Mesenchymal stem cell (in vitro differentiated cells and primary cell): ENCODE data around the gene FAM83B.

ENCODE experiments used
- DNase-seq: peaks from one replicate; pipeline ENCODE4 v3.0.0-alpha.2; 2013
- H2AFZ ChIP-seq: one replicate; pipeline ENCODE4 v1.6.1; 2013; ENCODE audit warnings: low read depth, mild to moderate bottlenecking, control low read depth, inconsistent platforms, low read length, moderate library complexity
- H2AK5ac ChIP-seq: 2 replicates; pipeline ENCODE4 v1.6.1; 2013; ENCODE audit warnings: low read length, moderate library complexity, mild to moderate bottlenecking, inconsistent platforms; ENCODE audit not compliant: severe bottlenecking
- H2BK120ac ChIP-seq: one replicate; pipeline ENCODE4 v1.6.1; 2013; ENCODE audit warnings: low read depth, mild to moderate bottlenecking, inconsistent platforms, low read length, moderate library complexity
- H2BK12ac ChIP-seq, 2 experiments: one replicate each; pipeline ENCODE4 v1.6.1; 2013; ENCODE audit warnings: inconsistent platforms in 2 of 2, low read length in 2 of 2, mild to moderate bottlenecking in 2 of 2, moderate library complexity in 2 of 2, control low read depth in 1 of 2
- H2BK15ac ChIP-seq: one replicate; pipeline ENCODE4 v1.6.1; 2013; ENCODE audit warnings: mild to moderate bottlenecking, low read depth, inconsistent platforms; ENCODE audit not compliant: poor library complexity, severe bottlenecking
- H2BK5ac ChIP-seq: 2 replicates; pipeline ENCODE4 v1.6.1; 2013; ENCODE audit warnings: low read depth, mild to moderate bottlenecking, low read length, control low read depth, inconsistent platforms; ENCODE audit not compliant: poor library complexity, severe bottlenecking
- H3K14ac ChIP-seq, 2 experiments: one replicate each; pipeline ENCODE4 v1.6.1; 2013; ENCODE audit warnings: inconsistent platforms in 2 of 2, low read length in 2 of 2, control low read depth in 1 of 2, mild to moderate bottlenecking in 1 of 2, moderate library complexity in 1 of 2
- H3K18ac ChIP-seq, 2 experiments: one replicate each; pipeline ENCODE4 v1.6.1; 2013; ENCODE audit warnings: inconsistent platforms in 2 of 2, low read length in 2 of 2, control low read depth in 1 of 2, low read depth in 1 of 2, mild to moderate bottlenecking in 1 of 2
- H3K23ac ChIP-seq, 2 experiments: one replicate each; pipeline ENCODE4 v1.6.1; 2013; ENCODE audit warnings: inconsistent platforms in 2 of 2, low read length in 2 of 2, mild to moderate bottlenecking in 2 of 2, moderate library complexity in 2 of 2, control low read depth in 1 of 2
- H3K27ac ChIP-seq: 2 replicates; pipeline ENCODE4 v1.5.1; 2013; ENCODE audit warnings: mild to moderate bottlenecking, moderate library complexity, low read length, control low read depth, inconsistent platforms; ENCODE audit not compliant: poor library complexity, severe bottlenecking
- H3K27me3 ChIP-seq, 2 experiments: 2 replicates each; pipeline versions ENCODE4 v1.6.1 to v1.7.0; 2013; ENCODE audit warnings: low read length in 2 of 2, mild to moderate bottlenecking in 2 of 2, moderate library complexity in 2 of 2, control low read depth in 1 of 2, inconsistent platforms in 1 of 2; ENCODE audit not compliant: control insufficient read depth in 1 of 2, insufficient read depth in 1 of 2
- H3K36me3 ChIP-seq, 2 experiments: 2 replicates each; pipeline versions ENCODE4 v1.6.1 to v1.7.0; 2013; ENCODE audit warnings: low read length in 2 of 2, control low read depth in 1 of 2, inconsistent platforms in 1 of 2, low read depth in 1 of 2, mild to moderate bottlenecking in 1 of 2; ENCODE audit not compliant: insufficient read depth in 2 of 2, control insufficient read depth in 1 of 2
- H3K4ac ChIP-seq, 2 experiments: one replicate each; pipeline ENCODE4 v1.6.1; 2013; ENCODE audit warnings: inconsistent platforms in 2 of 2, low read length in 2 of 2, mild to moderate bottlenecking in 2 of 2, moderate library complexity in 2 of 2, control low read depth in 1 of 2, low read depth in 1 of 2
- H3K4me1 ChIP-seq: 2 replicates; pipeline ENCODE4 v1.6.1; 2013; ENCODE audit warnings: low read depth, low read length, control low read depth; ENCODE audit not compliant: control insufficient read depth, insufficient read depth
- H3K4me2 ChIP-seq: 2 replicates; pipeline ENCODE4 v1.6.1; 2013; ENCODE audit warnings: low read length, mild to moderate bottlenecking, inconsistent platforms; ENCODE audit not compliant: poor library complexity, severe bottlenecking
- H3K4me3 ChIP-seq, 2 experiments: 2 replicates each; pipeline versions ENCODE4 v1.5.1 to v1.7.0; 2013; ENCODE audit warnings: low read length in 2 of 2, mild to moderate bottlenecking in 2 of 2, control low read depth in 1 of 2, low read depth in 1 of 2; ENCODE audit not compliant: insufficient read depth in 1 of 2
- H3K79me1 ChIP-seq: replicated peaks from 2 replicates; pipeline ENCODE4 v1.6.1; 2013; ENCODE audit warnings: mild to moderate bottlenecking, control low read depth, low read length, inconsistent platforms; ENCODE audit not compliant: poor library complexity, severe bottlenecking
- H3K9ac ChIP-seq: 2 replicates; pipeline ENCODE4 v1.7.0; 2013; ENCODE audit warnings: mild to moderate bottlenecking, low read length, moderate library complexity
- H3K9me3 ChIP-seq: 2 replicates; pipeline ENCODE4 v1.7.0; 2013; ENCODE audit warnings: mild to moderate bottlenecking, low read length; ENCODE audit not compliant: control insufficient read depth
- H4K8ac ChIP-seq: one replicate; pipeline ENCODE4 v1.6.1; 2013; ENCODE audit warnings: inconsistent platforms, mild to moderate bottlenecking, low read length, moderate library complexity
- H4K91ac ChIP-seq: one replicate; pipeline ENCODE4 v1.6.1; 2013; ENCODE audit warnings: mild to moderate bottlenecking, low read length, inconsistent platforms
- WGBS: methylation state at CpG from one replicate; pipeline ENCODE4 v1.1.7; 2013; ENCODE audit warnings: mixed read lengths; 5-methylcytosine and 5-hydroxymethylcytosine counted together

The FAM83B gene

DNA sequence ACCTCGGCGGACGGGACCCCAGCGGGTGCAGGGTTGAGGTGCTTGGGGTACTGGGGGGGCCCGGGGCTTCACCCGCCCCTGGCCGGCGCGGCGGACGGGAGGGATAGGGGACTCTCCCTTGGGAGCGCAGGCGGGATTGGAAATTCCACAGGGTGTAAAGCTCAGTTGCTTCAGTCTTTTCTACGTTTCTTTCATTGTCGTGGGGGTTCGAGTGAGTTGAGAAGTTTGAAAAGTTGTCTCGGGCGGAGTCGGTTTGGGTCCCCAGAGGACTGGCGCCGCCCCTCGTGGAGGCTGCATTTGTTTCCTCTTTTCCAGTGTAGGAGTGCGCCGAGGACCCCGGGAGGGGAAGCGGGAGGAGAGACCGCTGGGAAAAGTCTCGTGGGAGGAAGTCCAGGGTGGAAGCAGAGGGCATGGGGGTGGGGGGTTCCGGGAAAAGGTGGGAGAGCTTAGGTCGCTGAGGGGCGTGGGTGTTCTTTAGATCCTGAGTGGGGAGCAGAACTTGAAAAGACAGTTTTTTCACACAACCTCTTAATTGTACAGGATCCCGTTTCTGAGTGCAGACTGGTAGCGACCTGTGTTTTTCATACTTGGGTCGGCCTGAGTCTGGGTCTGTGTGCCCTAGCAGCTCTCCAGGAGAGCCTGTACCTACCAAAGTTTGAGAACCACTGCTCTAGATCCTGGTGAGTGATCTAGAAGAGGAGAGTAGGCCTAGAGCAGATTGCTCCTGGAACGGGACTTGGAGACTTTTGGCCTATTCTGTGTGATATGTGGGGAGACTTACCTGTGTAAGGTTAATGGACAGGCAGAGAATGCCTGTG lies 495 bp downstream of the FAM83B start:
- no peak overlapping the region for H3K27ac ChIP-seq
- peak overlapping the region in 1 of 2 experiments; percentile 37 for H3K18ac ChIP-seq
- no peak overlapping the region for H2BK12ac ChIP-seq
- peak; percentile 19 for DNase-seq
- H3K4ac ChIP-seq, result no peak overlapping the region
- H3K9me3 ChIP-seq, result no peaks in the 10 kb centered on the region
- no peak overlapping the region for H3K23ac ChIP-seq
- H3K14ac ChIP-seq, result no peak overlapping the region
- no peak overlapping the region for H2BK5ac ChIP-seq
- no peaks in the 10 kb centered on the region for H3K36me3 ChIP-seq
- WGBS, result 7% methylated on average over 32 of the region's 35 CpGs
- H3K9ac ChIP-seq, result no peak overlapping the region
- H2AFZ ChIP-seq, result peak overlapping the region; percentile 93
- H3K4me2 ChIP-seq, result peak overlapping the region; percentile 100
- H2BK15ac ChIP-seq, result peak overlapping the region; percentile 17
- H3K4me3 ChIP-seq, result peak overlapping the region; percentile 65 to 67
- H4K8ac ChIP-seq, result no peak overlapping the region
- no peaks in the 10 kb centered on the region for H3K79me1 ChIP-seq
- no peak overlapping the region for H2BK120ac ChIP-seq
- H3K27me3 ChIP-seq, result peaks cover 4 to 41% of the 10 kb centered on the region in 2 experiments
- H4K91ac ChIP-seq, result no peak overlapping the region
- no peak overlapping the region for H2AK5ac ChIP-seq
- H3K4me1 ChIP-seq, result peaks cover 9% of the 10 kb centered on the region

GRCh38 chr6:54847799-54848597 lies 1.4 kb downstream of the FAM83B start:
- Histone ChIP-seq H2BK15ac (no peak overlapping the region), H3K27me3 (peaks cover 4 to 41% of the 10 kb centered on the region in 2 experiments), H3K36me3 (no peaks in the 10 kb centered on the region), H3K9me3 (peaks cover 1% of the 10 kb centered on the region), H4K91ac (no peak overlapping the region), H2BK120ac (no peak overlapping the region), H3K9ac (no peak overlapping the region), H3K4ac (no peak overlapping the region), H3K14ac (no peak overlapping the region), H3K4me3 (no peak overlapping the region), H4K8ac (no peak overlapping the region), H3K18ac (no peak overlapping the region), H2BK5ac (no peak overlapping the region), H2AFZ (no peak overlapping the region), H2BK12ac (no peak overlapping the region), H3K4me1 (peaks cover 6% of the 10 kb centered on the region), H3K79me1 (no peaks in the 10 kb centered on the region), H2AK5ac (no peak overlapping the region), H3K4me2 (no peak overlapping the region), H3K23ac (no peak overlapping the region), H3K27ac (no peak overlapping the region)
- peak; percentile 42 for DNase-seq
- WGBS, result 61% methylated on average over 6 of the region's 9 CpGs

- no peak overlapping the region for H3K4ac ChIP-seq
- H2BK5ac ChIP-seq, result no peak overlapping the region
- no peak overlapping the region for H2BK12ac ChIP-seq
- H3K79me1 ChIP-seq, result no peaks in the 10 kb centered on the region
- peaks cover 4 to 31% of the 10 kb centered on the region in 2 experiments for H3K27me3 ChIP-seq
- H3K9ac ChIP-seq, result no peak overlapping the region
- no peak overlapping the region for H3K27ac ChIP-seq
- H2BK15ac ChIP-seq, result no peak overlapping the region
- H3K23ac ChIP-seq, result no peak overlapping the region
- H3K18ac ChIP-seq, result no peak overlapping the region
- no peak overlapping the region for H4K8ac ChIP-seq
- 75% methylated on average over 1 of the region's 2 CpGs for whole genome bisulfite sequencing
- no peaks in the 10 kb centered on the region for H3K36me3 ChIP-seq
- peaks cover 6% of the 10 kb centered on the region for H3K4me1 ChIP-seq
- no peak overlapping the region for H3K4me2 ChIP-seq
- H2AK5ac ChIP-seq, result no peak overlapping the region
- no peak overlapping the region for H3K4me3 ChIP-seq
- no peak overlapping the region for H2AFZ ChIP-seq
- H3K9me3 ChIP-seq, result peaks cover 7% of the 10 kb centered on the region
- H3K14ac ChIP-seq, result no peak overlapping the region
- no peak for DNase-seq
- H2BK120ac ChIP-seq, result no peak overlapping the region
- H4K91ac ChIP-seq, result no peak overlapping the region
These were observed 3.5 kb downstream of the FAM83B start for GRCh38 chr6:54850114-54850513.

- no peak overlapping the region for H2BK120ac ChIP-seq
- H3K9ac ChIP-seq, result no peak overlapping the region
- no peak overlapping the region for H2AFZ ChIP-seq
- H3K18ac ChIP-seq, result no peak overlapping the region
- no peak overlapping the region for H2AK5ac ChIP-seq
- H3K4me2 ChIP-seq, result no peak overlapping the region
- H3K14ac ChIP-seq, result no peak overlapping the region
- H4K91ac ChIP-seq, result no peak overlapping the region
- no peaks in the 10 kb centered on the region for H3K27me3 ChIP-seq
- H2BK15ac ChIP-seq, result no peak overlapping the region
- WGBS, result 63% methylated on average over 2 of the region's 3 CpGs
- DNase-seq, result no peak
- H3K4me3 ChIP-seq, result no peak overlapping the region
- no peak overlapping the region for H2BK12ac ChIP-seq
- no peak overlapping the region for H3K27ac ChIP-seq
- no peak overlapping the region for H3K23ac ChIP-seq
- no peaks in the 10 kb centered on the region for H3K79me1 ChIP-seq
- peaks cover 7% of the 10 kb centered on the region for H3K9me3 ChIP-seq
- H3K4ac ChIP-seq, result no peak overlapping the region
- no peaks in the 10 kb centered on the region for H3K36me3 ChIP-seq
- no peak overlapping the region for H4K8ac ChIP-seq
- no peak overlapping the region for H2BK5ac ChIP-seq
- no peaks in the 10 kb centered on the region for H3K4me1 ChIP-seq
These were observed 9.6 kb downstream of the FAM83B start for GRCh38 chr6:54856129-54856528.
